SJCRH30 (cell line): ENCODE results near the gene KCNV2. TPM values are rescaled to one million over a fixed set of nuclear protein-coding genes. Genes with fewer than 3 reads are reported as not detected.

ENCODE experiments used
- DNase-seq, 2 experiments: peaks; one replicate each; pipeline ENCODE4 v3.0.0-alpha.2; 2015 to 2020
- H3K27ac ChIP-seq: fragments of 250-450 bp; sonication (Bioruptor Pico); 2 replicates; pipeline ENCODE4 v1.5.1; 2020; ENCODE audit warnings: mild to moderate bottlenecking, moderate library complexity
- H3K27me3 ChIP-seq: fragments of 250-450 bp; sonication (Bioruptor Pico); 2 replicates; pipeline ENCODE4 v1.5.1; 2020; ENCODE audit warnings: mild to moderate bottlenecking, moderate library complexity
- H3K36me3 ChIP-seq: fragments of 250-450 bp; sonication (Bioruptor Pico); 2 replicates; pipeline ENCODE4 v1.5.1; 2020; ENCODE audit warnings: mild to moderate bottlenecking, moderate library complexity
- H3K4me1 ChIP-seq: fragments of 250-450 bp; sonication (Bioruptor Pico); 2 replicates; pipeline ENCODE4 v1.5.1; 2020; ENCODE audit warnings: mild to moderate bottlenecking, moderate library complexity
- H3K4me3 ChIP-seq: fragments of 250-450 bp; sonication (Bioruptor Pico); 2 replicates; pipeline ENCODE4 v1.5.1; 2020; ENCODE audit warnings: mild to moderate bottlenecking, moderate library complexity
- H3K9me3 ChIP-seq: fragments of 250-450 bp; sonication (Bioruptor Pico); replicated peaks from 2 replicates; pipeline ENCODE4 v1.5.1; 2020; ENCODE audit warnings: mild to moderate bottlenecking, moderate library complexity
- total RNA-seq: library from RNA; depleted of rRNA; stranded (reverse); fragments of >200 nt; shearing (Covaris generic); gene quantifications from 2 replicates; pipeline ENCODE4 v1.2.3, GENCODE V29; 2014; rRNA removed

The KCNV2 gene
- total RNA-seq, 1 experiment from 2014 or later = not detected

DNA sequence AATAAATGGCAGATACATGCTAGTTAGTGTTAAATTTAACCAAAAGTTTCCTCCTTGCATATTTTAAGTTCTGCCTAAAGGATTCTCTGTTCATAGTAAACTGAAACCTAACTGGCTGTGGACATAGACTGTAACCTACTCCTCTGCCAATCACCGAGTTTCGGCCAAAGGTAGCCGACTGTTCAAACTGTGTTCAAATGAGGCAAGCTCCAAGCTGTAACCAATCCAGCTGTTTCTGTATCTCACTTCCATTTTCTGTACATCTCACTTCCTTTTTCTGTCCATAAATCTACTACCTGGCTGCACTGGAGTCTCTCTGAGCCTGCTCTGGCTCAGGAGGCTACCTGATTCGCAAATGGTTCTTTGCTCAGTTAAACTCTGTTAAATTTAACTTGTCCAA lies 44.1 kb downstream of the KCNV2 start:
- Histone ChIP-seq H3K9me3 (no peaks in the 10 kb centered on the region), H3K4me3 (no peak overlapping the region), H3K36me3 (0 out of 2 replicates have a peak, but pooled peaks cover 2% of the 10 kb centered on the region), H3K4me1 (no peaks in the 10 kb centered on the region), H3K27ac (no peak overlapping the region), H3K27me3 (no peaks in the 10 kb centered on the region)
- DNase-seq = no peak

DNA sequence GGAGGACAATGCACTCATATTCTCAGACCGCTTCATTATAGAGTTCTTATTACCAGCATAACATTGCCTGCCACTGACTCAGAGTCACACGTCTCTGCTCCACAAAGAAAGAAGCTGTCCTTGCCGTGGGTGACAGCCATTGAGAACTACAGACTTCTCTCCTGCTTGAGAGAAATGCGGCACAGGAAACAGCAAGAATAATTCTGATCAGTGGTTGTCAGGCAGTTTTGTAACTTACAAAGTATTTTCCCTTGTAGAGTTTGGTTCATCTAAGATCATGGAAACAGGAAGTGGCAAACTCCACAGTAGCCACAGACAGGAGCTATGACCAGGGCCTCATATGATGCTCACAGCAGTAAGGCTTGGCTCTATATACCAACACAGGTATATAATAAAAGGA lies 47.0 kb downstream of the KCNV2 start:
- Histone ChIP-seq H3K27ac (no peak overlapping the region), H3K4me3 (no peak overlapping the region), H3K36me3 (peaks cover 3% of the 10 kb centered on the region; the same call in 1 of the 2 replicates), H3K4me1 (no peaks in the 10 kb centered on the region), H3K27me3 (no peaks in the 10 kb centered on the region), H3K9me3 (no peaks in the 10 kb centered on the region)
- DNase-seq = no peak

DNA sequence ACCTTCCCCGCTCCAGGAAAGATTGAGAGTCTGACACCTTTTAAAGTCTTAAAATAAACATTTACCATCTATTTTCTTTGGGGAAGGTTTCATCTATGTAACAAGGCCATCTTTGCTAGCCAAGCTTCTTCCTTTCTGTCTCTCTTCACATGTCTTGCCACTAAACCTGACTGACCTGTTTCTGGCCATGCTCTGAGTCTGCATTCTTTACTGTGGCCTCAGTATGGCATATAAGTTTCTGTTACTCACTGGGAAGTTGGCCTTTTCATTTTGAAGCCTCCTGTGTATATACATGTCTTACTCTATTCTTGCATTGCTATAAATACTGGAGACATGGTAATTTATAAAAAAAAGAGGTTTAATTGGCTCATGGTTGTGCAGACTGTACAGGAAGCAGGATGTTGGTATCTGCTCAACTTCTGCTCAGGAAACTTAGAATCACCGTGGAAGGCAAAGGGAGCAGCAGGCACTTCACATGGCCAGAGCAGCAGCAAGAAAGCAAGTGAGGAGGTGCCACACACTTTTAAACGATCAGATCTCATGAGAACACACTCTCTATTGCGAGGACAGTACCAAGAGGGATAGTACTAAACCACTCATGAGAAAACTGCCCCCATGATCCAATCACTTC lies 48.1 kb downstream of the KCNV2 start:
- no peak overlapping the region for H3K4me3 ChIP-seq
- H3K27me3 ChIP-seq = no peaks in the 10 kb centered on the region
- no peak overlapping the region for H3K27ac ChIP-seq
- no peak for DNase-seq
- H3K4me1 ChIP-seq = no peaks in the 10 kb centered on the region
- no peaks in the 10 kb centered on the region for H3K9me3 ChIP-seq
- peaks cover 7% of the 10 kb centered on the region; the same call in 1 of the 2 replicates for H3K36me3 ChIP-seq

DNA sequence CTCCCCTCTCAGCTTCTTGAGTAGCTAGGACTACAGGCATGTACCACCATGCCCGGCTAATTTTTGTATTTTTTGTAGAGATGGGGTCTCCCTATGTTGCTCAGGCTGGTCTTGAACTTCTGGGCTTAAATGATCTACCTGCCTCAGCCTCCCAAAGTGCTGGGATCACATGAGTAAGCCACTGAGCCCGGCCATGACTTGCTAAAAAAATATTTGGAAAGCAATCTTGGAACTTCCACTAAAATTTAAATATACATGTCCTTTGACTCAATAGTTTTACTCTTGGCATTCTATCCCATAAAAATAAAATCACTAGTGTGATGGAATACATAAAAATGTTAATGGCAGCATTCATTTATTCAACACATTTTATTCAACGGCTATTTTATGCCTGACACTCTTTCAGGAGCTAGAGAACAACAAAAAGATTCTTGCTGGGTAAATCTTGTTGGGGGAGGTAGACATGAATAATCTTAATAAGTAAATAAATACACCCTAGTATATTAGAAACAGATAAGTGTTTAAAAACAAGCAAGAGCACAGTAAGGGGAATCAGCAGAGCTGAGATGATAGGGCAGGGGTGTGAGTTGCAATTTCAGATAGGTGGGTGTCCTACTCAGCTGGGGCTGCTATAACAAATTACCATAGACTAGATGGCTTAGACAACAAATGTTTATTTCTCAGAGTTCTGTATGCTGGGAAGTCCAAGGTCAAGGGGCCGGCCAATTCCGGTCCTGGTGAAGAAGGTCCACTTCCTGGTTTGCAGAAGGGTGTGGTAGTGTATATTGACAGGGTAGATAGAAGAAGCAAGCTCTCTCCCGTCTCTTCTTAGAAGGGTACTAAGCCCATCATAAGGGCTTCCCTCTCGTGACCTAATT lies 50.7 kb downstream of the KCNV2 start:
- Histone ChIP-seq H3K27me3 (no peaks in the 10 kb centered on the region), H3K36me3 (peaks cover 20% of the 10 kb centered on the region), H3K27ac (no peak overlapping the region), H3K9me3 (no peaks in the 10 kb centered on the region; the same call in 1 of the 2 replicates), H3K4me3 (no peak overlapping the region), H3K4me1 (no peaks in the 10 kb centered on the region)
- DNase-seq = no peak

DNA sequence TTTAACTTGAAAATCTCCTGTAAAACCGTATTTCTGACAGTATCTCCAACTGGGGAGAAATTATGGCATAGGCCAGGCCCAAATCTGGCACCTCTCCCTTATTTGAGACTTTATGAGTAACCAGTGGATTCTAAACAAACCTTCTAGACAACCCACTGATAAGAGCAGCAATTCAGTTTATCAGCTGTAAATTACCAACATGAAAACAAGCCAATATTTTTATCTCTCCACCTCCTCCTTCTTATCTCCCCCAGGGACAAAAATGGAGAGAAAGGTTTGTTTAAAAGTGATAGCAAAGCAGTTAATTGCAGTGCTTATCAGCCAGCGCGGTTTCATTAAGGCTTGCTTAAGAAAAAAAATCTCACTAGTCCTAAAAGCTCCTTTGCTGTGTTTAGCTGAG lies 53.8 kb downstream of the KCNV2 start:
- no peak overlapping the region for H3K27ac ChIP-seq
- DNase-seq = no peak
- peaks cover 9% of the 10 kb centered on the region for H3K9me3 ChIP-seq
- no peaks in the 10 kb centered on the region for H3K27me3 ChIP-seq
- H3K36me3 ChIP-seq = peaks cover 45% of the 10 kb centered on the region
- no peak overlapping the region for H3K4me3 ChIP-seq
- no peaks in the 10 kb centered on the region for H3K4me1 ChIP-seq

DNA sequence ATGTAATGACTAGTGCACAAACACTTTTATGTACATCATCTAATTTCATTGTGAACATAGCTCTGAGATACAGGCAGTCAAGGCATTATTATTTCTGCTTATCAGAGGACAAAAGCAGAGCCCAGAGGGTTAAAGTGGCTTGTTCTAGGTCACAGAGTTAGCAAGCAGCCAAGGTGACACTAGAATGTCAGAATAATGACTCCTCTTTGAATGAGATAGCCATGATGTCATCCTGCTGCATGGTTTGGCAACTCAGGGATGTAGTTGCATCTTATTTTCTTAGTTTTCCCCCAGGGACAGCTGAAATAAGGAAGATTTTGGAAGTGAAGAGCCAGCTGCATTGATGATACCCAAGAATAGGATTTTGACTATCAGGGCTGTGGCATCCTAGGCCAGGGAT lies 54.4 kb downstream of the KCNV2 start:
- H3K4me3 ChIP-seq = no peak overlapping the region
- no peaks in the 10 kb centered on the region for H3K4me1 ChIP-seq
- H3K27ac ChIP-seq = no peak overlapping the region
- no peak for DNase-seq
- no peaks in the 10 kb centered on the region for H3K27me3 ChIP-seq
- H3K36me3 ChIP-seq = peaks cover 50% of the 10 kb centered on the region
- H3K9me3 ChIP-seq = peaks cover 13% of the 10 kb centered on the region

DNA sequence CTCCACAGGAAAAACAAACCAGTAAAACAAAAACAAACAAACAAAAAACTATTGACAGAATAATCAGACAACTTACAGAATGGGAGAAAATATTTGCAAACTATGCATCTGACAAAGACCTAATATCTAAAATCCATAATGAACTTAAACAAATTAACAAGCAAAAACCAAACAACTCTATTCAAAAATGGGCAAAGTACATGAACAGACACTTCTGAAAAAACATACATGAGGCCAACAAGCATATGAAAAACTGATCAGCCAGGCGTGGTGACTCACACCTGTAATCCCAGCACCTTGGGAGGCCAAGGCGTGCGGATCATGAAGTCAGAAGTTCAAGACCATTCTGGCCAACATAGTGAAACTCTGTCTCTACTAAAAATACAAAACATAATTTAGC lies 60.1 kb downstream of the KCNV2 start:
- Histone ChIP-seq H3K9me3 (peaks cover 13% of the 10 kb centered on the region; the same call in 1 of the 2 replicates), H3K4me1 (no peaks in the 10 kb centered on the region; the same call in 1 of the 2 replicates), H3K36me3 (peaks cover 69% of the 10 kb centered on the region), H3K27ac (no peak overlapping the region), H3K4me3 (no peak overlapping the region), H3K27me3 (no peaks in the 10 kb centered on the region)
- DNase-seq = no peak

DNA sequence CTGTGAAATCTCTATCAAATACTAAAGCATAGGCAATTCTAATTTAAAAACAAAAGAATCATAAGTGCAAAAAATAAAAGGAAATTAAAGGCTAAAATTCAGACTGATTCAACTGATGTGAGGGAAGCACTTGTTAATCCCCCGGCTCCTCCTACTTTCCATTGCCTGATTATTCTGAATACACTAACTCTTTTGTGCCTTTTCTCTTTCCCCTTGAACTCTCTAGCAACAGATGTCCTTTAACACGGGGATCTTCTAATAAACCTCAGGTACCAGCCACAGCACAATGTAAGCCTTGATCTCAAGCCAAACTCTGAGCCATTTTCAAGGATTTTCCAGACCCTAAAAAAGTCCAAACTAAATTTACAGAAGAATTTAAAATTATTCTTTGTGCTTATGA lies 61.5 kb downstream of the KCNV2 start:
- Histone ChIP-seq H3K4me1 (no peaks in the 10 kb centered on the region; the same call in 1 of the 2 replicates), H3K27ac (peak overlapping the region; percentile 24), H3K27me3 (no peaks in the 10 kb centered on the region), H3K9me3 (peaks cover 9% of the 10 kb centered on the region; the same call in 1 of the 2 replicates), H3K36me3 (peaks cover 57% of the 10 kb centered on the region), H3K4me3 (no peak overlapping the region)
- DNase-seq = peak; percentile 6 to 64

Other genes with a start within 250 kb of the KCNV2 start
- 4.5 and 4.8 TPM in 2 replicates for gene VLDLR, start 95.7 kb upstream of the KCNV2 start, total RNA-seq
- 68.2 and 72.0 TPM in 2 replicates for gene PUM3, start 126.6 kb downstream of the KCNV2 start, total RNA-seq